NB4 (cell line): ENCODE data around the gene CTIF.

Experiments used
- DNase-seq: peaks from one replicate; pipeline ENCODE4 v3.0.0; 2010; ENCODE audit warnings: low read depth
- H3K4me3 ChIP-seq: one replicate; pipeline ENCODE4 v1.5.1; 2011; ENCODE audit warnings: mild to moderate bottlenecking, low read depth, low read length, moderate library complexity
- CTCF ChIP-seq: IDR thresholded peaks from one replicate; pipeline ENCODE4 v1.5.1; 2012; ENCODE audit warnings: low read depth, low read length
- MAX ChIP-seq: IDR thresholded peaks from 2 replicates; pipeline ENCODE4 v1.6.1; 2011; ENCODE audit warnings: low read depth, low read length
- MYC ChIP-seq: IDR thresholded peaks from 2 replicates; pipeline ENCODE4 v1.6.1; 2011; ENCODE audit warnings: low read depth, low read length
- POLR2A ChIP-seq: IDR thresholded peaks from 2 replicates; pipeline ENCODE4 v1.6.1; 2011; ENCODE audit warnings: mild to moderate bottlenecking; ENCODE audit not compliant: insufficient read length; ENCODE audit errors: extremely low read depth

The CTIF gene

GRCh38 chr18:48519431-48520100, 19.3 kb upstream of the CTIF start:
- DNase-seq, result no peak
- H3K4me3 ChIP-seq, result no peak overlapping the region
- no peak for TF ChIP-seq MYC

- no peak for DNase-seq
- TF ChIP-seq MYC (no peak), CTCF (no peak), POLR2A (no peak), MAX (no peak)
- H3K4me3 ChIP-seq, result no peak overlapping the region
Observed at GRCh38 chr18:48521723-48522122, 17.1 kb upstream of the CTIF start.

GRCh38 chr18:48525671-48526070, 13.2 kb upstream of the CTIF start:
- H3K4me3 ChIP-seq, result no peak overlapping the region
- DNase-seq, result no peak
- TF ChIP-seq CTCF, result no peak
- no peak for TF ChIP-seq MAX
- TF ChIP-seq MYC, result no peak
- TF ChIP-seq POLR2A, result no peak

GRCh38 chr18:48527461-48527860, 11.4 kb upstream of the CTIF start:
- no peak for TF ChIP-seq MYC
- TF ChIP-seq CTCF, result no peak
- no peak for TF ChIP-seq POLR2A
- no peak for TF ChIP-seq MAX
- H3K4me3 ChIP-seq, result no peak overlapping the region
- DNase-seq, result no peak

GRCh38 chr18:48528861-48529260, 10.0 kb upstream of the CTIF start:
- TF ChIP-seq MYC (no peak), CTCF (no peak), MAX (no peak), POLR2A (no peak)
- H3K4me3 ChIP-seq, result no peak overlapping the region

GRCh38 chr18:48529796-48530195, 9.0 kb upstream of the CTIF start:
- H3K4me3 ChIP-seq, result no peak overlapping the region
- no peak for DNase-seq

More at GRCh38 chr18:48528861-48529260, 10.0 kb upstream of the CTIF start:
- DNase-seq, result no peak

More at GRCh38 chr18:48529796-48530195, 9.0 kb upstream of the CTIF start:
- no peak for TF ChIP-seq CTCF
- no peak for TF ChIP-seq MAX
- TF ChIP-seq POLR2A, result no peak
- TF ChIP-seq MYC, result no peak
